ENCODE results near the gene GRB7.

DNA sequence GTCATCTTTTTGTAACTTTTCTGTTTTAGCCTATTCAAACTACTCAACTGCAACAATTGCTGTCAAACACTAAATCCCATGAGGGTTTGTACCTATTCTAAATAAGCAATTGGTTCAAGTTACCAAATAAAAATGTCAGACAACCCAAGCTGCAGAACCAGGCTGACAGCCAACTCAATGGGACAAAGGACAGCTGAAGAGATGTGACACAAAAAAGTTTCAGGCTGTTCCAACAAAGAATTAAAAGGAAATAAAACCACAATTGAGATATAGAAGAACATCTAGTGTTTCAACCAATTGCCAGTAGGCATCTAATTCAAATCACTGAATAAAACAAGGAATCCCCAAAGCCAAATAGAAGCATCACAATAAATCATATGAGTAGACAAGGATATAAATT, 49.3 kb downstream of the GRB7 start:
- TF ChIP-seq, protein P1, sequence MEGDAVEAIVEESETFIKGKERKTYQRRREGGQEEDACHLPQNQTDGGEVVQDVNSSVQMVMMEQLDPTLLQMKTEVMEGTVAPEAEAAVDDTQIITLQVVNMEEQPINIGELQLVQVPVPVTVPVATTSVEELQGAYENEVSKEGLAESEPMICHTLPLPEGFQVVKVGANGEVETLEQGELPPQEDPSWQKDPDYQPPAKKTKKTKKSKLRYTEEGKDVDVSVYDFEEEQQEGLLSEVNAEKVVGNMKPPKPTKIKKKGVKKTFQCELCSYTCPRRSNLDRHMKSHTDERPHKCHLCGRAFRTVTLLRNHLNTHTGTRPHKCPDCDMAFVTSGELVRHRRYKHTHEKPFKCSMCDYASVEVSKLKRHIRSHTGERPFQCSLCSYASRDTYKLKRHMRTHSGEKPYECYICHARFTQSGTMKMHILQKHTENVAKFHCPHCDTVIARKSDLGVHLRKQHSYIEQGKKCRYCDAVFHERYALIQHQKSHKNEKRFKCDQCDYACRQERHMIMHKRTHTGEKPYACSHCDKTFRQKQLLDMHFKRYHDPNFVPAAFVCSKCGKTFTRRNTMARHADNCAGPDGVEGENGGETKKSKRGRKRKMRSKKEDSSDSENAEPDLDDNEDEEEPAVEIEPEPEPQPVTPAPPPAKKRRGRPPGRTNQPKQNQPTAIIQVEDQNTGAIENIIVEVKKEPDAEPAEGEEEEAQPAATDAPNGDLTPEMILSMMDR (IDR thresholded peaks at IDR 0.05), result no peak
- TF ChIP-seq POLR2A (IDR thresholded peaks at IDR 0.05), result no peak
